GM23248 (cell line): Measurements from ENCODE around the gene DVL3. TPM values are rescaled to one million over a fixed set of nuclear protein-coding genes. Genes with fewer than 3 reads are reported as not detected.
A peak's percentile ranks its signal among the peaks of the same experiment; 100 is the strongest.

ENCODE experiments used
- DNase-seq: peaks from one replicate; pipeline ENCODE4 v3.0.0-alpha.2; 2015
- H2AFZ ChIP-seq: fragments of 200-600 bp; sonication (generic); 2 replicates; pipeline ENCODE4 v1.6.1; 2016; ENCODE audit warnings: antibody characterized with exemption
- H3F3A ChIP-seq: fragments of 200-600 bp; sonication (generic); 2 replicates; pipeline ENCODE4 v1.6.1; 2016; ENCODE audit warnings: mild to moderate bottlenecking, antibody characterized with exemption, mixed run types; ENCODE audit not compliant: insufficient read depth
- H3K27ac ChIP-seq: fragments of 200-600 bp; sonication (generic); 2 replicates; pipeline ENCODE4 v1.5.1; 2016; ENCODE audit warnings: mild to moderate bottlenecking
- H3K27me3 ChIP-seq: fragments of 200-600 bp; sonication (generic); replicated peaks from 2 replicates; pipeline ENCODE4 v1.6.1; 2016; ENCODE audit warnings: mild to moderate bottlenecking; ENCODE audit not compliant: insufficient read depth
- H3K36me3 ChIP-seq: fragments of 200-600 bp; sonication (generic); 2 replicates; pipeline ENCODE4 v1.6.1; 2016; ENCODE audit warnings: low read depth, mild to moderate bottlenecking
- H3K4me1 ChIP-seq: fragments of 200-600 bp; sonication (generic); 2 replicates; pipeline ENCODE4 v1.6.1; 2016; ENCODE audit warnings: mild to moderate bottlenecking; ENCODE audit not compliant: insufficient read depth
- H3K4me2 ChIP-seq: fragments of 200-600 bp; sonication (generic); one replicate; pipeline ENCODE4 v1.6.1; 2016; ENCODE audit warnings: mild to moderate bottlenecking; ENCODE audit not compliant: unreplicated experiment
- H3K4me3 ChIP-seq: fragments of 200-600 bp; sonication (generic); 2 replicates; pipeline ENCODE4 v1.5.1; 2016; ENCODE audit warnings: mild to moderate bottlenecking
- H3K79me2 ChIP-seq: fragments of 200-600 bp; sonication (generic); 2 replicates; pipeline ENCODE4 v1.6.1; 2016; ENCODE audit warnings: mild to moderate bottlenecking; ENCODE audit not compliant: insufficient read depth
- H3K9ac ChIP-seq: fragments of 200-600 bp; sonication (generic); 2 replicates; pipeline ENCODE4 v1.6.1; 2016; ENCODE audit warnings: mild to moderate bottlenecking
- H3K9me2 ChIP-seq: fragments of 200-600 bp; sonication (generic); 2 replicates; pipeline ENCODE4 v1.6.1; 2016; ENCODE audit warnings: mixed run types, mild to moderate bottlenecking, moderate library complexity; ENCODE audit not compliant: insufficient read depth
- H3K9me3 ChIP-seq: fragments of 200-600 bp; sonication (generic); one replicate; pipeline ENCODE4 v1.6.1; 2017; ENCODE audit warnings: low read depth
- H4K20me1 ChIP-seq: fragments of 200-600 bp; sonication (generic); 2 replicates; pipeline ENCODE4 v1.6.0; 2016; ENCODE audit not compliant: insufficient read depth
- EZH2 ChIP-seq: fragments of 200-600 bp; sonication (generic); IDR thresholded peaks from 2 replicates; pipeline ENCODE4 v1.6.1; 2018; ENCODE audit warnings: antibody characterized with exemption, mild to moderate bottlenecking; ENCODE audit not compliant: insufficient read depth, poor library complexity, severe bottlenecking
- EZH2phosphoT487 ChIP-seq: fragments of 200-600 bp; sonication (generic); IDR thresholded peaks from 2 replicates; pipeline ENCODE4 v1.6.1; 2018; ENCODE audit warnings: antibody characterized with exemption, moderate library complexity, mild to moderate bottlenecking, low read depth; ENCODE audit not compliant: insufficient read depth
- WGBS, 2 experiments: methylation state at CpG; one replicate each; pipeline ENCODE4 v1.1.6; 2015 to 2017; ENCODE audit warnings: low lambda C conversion rate in 2 of 2, low coverage in 1 of 2; ENCODE audit errors: missing lambda C conversion rate in 2 of 2; 5-methylcytosine and 5-hydroxymethylcytosine counted together
- in situ Hi-C: fragments of 300-500 bp; cut with MboI; formaldehyde crosslinking; loops from 2 replicates; pipeline ENCODE4 v1.15.0; 2020
- polyA plus RNA-seq: library from polyadenylated mRNA; unstranded; fragments of >200 nt; fragmentation: Nextera tagmentation; extraction: Ambion mirVana; gene quantifications from 2 replicates; pipeline ENCODE4 v1.2.1, GENCODE V29; 2016
- total RNA-seq: library from RNA; depleted of rRNA; stranded (reverse); fragments of >200 nt; shearing (Covaris generic); gene quantifications from 2 replicates; pipeline ENCODE4 v1.2.3, GENCODE V29; 2014

The DVL3 gene
- total and polyA plus RNA-seq, 2 experiments from 2014 or later, result 31.1 to 66.9 TPM

GRCh38 chr3:184177331-184177731, 22.2 kb downstream of the DVL3 start:
- no peaks in the 10 kb centered on the region for H3K9me2 ChIP-seq
- H4K20me1 ChIP-seq, result no peaks in the 10 kb centered on the region
- H3K9ac ChIP-seq, result peak overlapping the region; percentile 98
- 5 to 6% methylated on average over 4 of the region's 4 CpGs for WGBS, 2 experiments
- in situ Hi-C loops, result no loop called here
- peak; percentile 85 for DNase-seq
- no peaks in the 10 kb centered on the region for H3K9me3 ChIP-seq
- peak overlapping the region; percentile 96 for H3K4me3 ChIP-seq
- H3K4me1 ChIP-seq, result peaks cover 51% of the 10 kb centered on the region
- peak overlapping the region; percentile 95 for H3K27ac ChIP-seq
- TF ChIP-seq EZH2 (no peak), EZH2phosphoT487 (no peak)
- H3F3A ChIP-seq, result peaks cover 81% of the 10 kb centered on the region
- H3K27me3 ChIP-seq, result no peaks in the 10 kb centered on the region
- peak overlapping the region; percentile 100 for H3K4me2 ChIP-seq
- H3K36me3 ChIP-seq, result peaks cover 42% of the 10 kb centered on the region
- H3K79me2 ChIP-seq, result peaks cover 80% of the 10 kb centered on the region
- H2AFZ ChIP-seq, result no peak overlapping the region

DNA sequence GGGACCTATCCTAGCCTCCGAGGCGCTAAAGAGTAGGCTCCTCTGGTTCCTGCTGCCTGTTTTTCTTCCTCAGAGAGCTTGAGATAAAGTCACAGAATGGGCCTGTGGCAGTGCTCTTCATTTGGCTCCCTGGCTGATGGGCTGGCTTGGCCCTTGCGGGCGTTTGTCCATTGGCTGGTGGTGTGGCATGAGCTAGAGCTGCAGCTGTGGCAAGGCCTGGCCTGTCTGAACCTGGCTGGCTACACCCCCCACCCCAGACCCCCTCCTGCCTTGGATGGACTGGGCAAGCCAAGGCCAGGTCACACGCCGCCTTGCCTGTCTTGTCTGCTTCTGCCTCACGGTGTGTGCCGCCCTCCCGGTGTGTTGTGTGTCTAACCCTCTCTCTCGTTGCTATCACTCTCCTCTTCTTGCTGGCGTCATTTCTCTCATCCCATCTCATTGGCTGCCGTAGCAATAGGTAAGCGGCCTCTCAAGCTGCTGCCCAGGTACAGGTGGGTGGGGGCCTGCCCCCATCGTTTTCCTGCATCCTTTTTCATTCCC, 22.7 kb downstream of the DVL3 start:
- no peaks in the 10 kb centered on the region for H4K20me1 ChIP-seq

DNA sequence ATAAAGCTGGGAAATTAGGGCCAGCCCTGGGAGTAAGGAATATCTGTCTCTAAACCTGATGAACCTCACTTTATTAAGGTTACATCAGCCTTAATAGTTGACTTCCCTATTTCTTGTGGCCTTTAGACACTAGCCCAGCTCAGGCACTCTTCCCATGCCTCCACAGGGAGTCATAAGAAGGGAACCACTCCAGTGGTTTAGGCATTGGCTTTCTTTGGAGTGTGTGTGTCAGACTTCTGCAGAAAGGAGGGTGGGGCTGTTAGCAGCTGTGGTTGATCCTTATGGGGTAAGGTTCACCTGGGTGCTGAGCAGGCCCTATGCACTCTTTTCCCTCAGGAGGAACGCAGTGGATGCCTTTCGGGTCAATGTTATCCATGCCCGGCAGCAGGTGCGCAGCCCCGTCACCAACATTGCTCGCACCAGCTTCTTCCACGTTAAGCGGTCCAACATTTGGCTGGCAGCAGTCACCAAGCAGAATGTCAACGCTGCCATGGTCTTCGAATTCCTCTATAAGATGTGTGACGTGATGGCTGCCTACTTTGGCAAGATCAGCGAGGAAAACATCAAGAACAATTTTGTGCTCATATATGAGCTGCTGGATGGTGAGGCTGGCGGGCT, 23.5 kb downstream of the DVL3 start:
- H3F3A ChIP-seq, result peaks cover 84% of the 10 kb centered on the region
- H2AFZ ChIP-seq, result no peak overlapping the region
- H3K9me2 ChIP-seq, result no peaks in the 10 kb centered on the region
- no peaks in the 10 kb centered on the region for H4K20me1 ChIP-seq
- no peak for TF ChIP-seq EZH2phosphoT487
- TF ChIP-seq EZH2, result no peak
- peaks cover 90% of the 10 kb centered on the region for H3K79me2 ChIP-seq
- no peaks in the 10 kb centered on the region for H3K9me3 ChIP-seq
- peak overlapping the region; percentile 100 for H3K4me2 ChIP-seq
- H3K36me3 ChIP-seq, result peaks cover 55% of the 10 kb centered on the region
- in situ Hi-C loops, result no loop called here
- peak overlapping the region; percentile 95 for H3K27ac ChIP-seq
- 92 to 94% methylated on average over 13 of the region's 13 CpGs for WGBS, 2 experiments
- DNase-seq, result peak; percentile 78
- no peaks in the 10 kb centered on the region for H3K27me3 ChIP-seq
- peak overlapping the region; percentile 98 for H3K9ac ChIP-seq
- H3K4me3 ChIP-seq, result 0 out of 2 replicates have a peak overlapping the region, but pooled peaks have one; percentile 11
- peaks cover 40% of the 10 kb centered on the region for H3K4me1 ChIP-seq

More for the DNA sequence above, 22.7 kb downstream of the DVL3 start:
- Histone ChIP-seq H3K9me3 (no peaks in the 10 kb centered on the region), H2AFZ (no peak overlapping the region), H3K9me2 (no peaks in the 10 kb centered on the region), H3K79me2 (peaks cover 85% of the 10 kb centered on the region), H3K4me2 (peak overlapping the region; percentile 100), H3K27ac (peak overlapping the region; percentile 95), H3K4me3 (peak overlapping the region; percentile 96), H3K4me1 (peaks cover 48% of the 10 kb centered on the region), H3F3A (peaks cover 83% of the 10 kb centered on the region), H3K9ac (peak overlapping the region; percentile 98), H3K36me3 (peaks cover 47% of the 10 kb centered on the region), H3K27me3 (no peaks in the 10 kb centered on the region)
- WGBS, 2 experiments, result 95 to 98% methylated on average over 12 to 14 of the region's 14 CpGs
- TF ChIP-seq EZH2 (no peak), EZH2phosphoT487 (no peak)
- in situ Hi-C loops, result no loop called here
- no peak for DNase-seq

DNA sequence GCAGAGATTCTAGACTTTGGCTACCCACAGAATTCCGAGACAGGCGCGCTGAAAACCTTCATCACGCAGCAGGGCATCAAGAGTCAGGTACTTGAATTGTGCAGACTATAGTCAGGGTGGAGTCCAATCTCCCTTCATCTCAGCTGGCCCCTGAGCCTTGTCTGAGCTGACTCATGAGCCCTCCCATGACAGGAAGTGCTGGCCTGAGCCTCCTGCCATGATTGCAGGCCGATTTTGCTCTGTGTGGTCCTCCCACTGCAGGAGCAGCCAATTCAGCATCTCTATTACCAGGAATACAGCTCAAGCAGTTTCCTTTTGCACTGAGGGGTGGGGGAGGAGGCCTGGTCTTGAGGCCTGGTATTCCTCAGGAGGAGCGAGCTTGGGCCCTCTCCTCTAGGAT, 25.0 kb downstream of the DVL3 start:
- in situ Hi-C loops, result no loop called here
- 72 to 76% methylated on average over 6 of the region's 6 CpGs for WGBS, 2 experiments

More for the DNA sequence above, 25.0 kb downstream of the DVL3 start:
- TF ChIP-seq EZH2phosphoT487 (no peak), EZH2 (no peak)
- DNase-seq, result peak; percentile 85
- H3K79me2 ChIP-seq, result peaks cover 77% of the 10 kb centered on the region
- peak overlapping the region; percentile 95 for H3K27ac ChIP-seq
- peak overlapping the region; percentile 40 for H3K9ac ChIP-seq
- H3K4me2 ChIP-seq, result peak overlapping the region; percentile 22
- H3K4me3 ChIP-seq, result no peak overlapping the region
- peaks cover 62% of the 10 kb centered on the region for H3K36me3 ChIP-seq
- peaks cover 93% of the 10 kb centered on the region for H3F3A ChIP-seq
- no peaks in the 10 kb centered on the region for H3K27me3 ChIP-seq
- H4K20me1 ChIP-seq, result no peaks in the 10 kb centered on the region
- H3K4me1 ChIP-seq, result peaks cover 33% of the 10 kb centered on the region
- no peaks in the 10 kb centered on the region for H3K9me3 ChIP-seq
- no peaks in the 10 kb centered on the region for H3K9me2 ChIP-seq
- no peak overlapping the region for H2AFZ ChIP-seq
